ENCODE measurements around the gene CPTP.
A peak's percentile ranks its signal among the peaks of the same experiment; 100 is the strongest.

DNA sequence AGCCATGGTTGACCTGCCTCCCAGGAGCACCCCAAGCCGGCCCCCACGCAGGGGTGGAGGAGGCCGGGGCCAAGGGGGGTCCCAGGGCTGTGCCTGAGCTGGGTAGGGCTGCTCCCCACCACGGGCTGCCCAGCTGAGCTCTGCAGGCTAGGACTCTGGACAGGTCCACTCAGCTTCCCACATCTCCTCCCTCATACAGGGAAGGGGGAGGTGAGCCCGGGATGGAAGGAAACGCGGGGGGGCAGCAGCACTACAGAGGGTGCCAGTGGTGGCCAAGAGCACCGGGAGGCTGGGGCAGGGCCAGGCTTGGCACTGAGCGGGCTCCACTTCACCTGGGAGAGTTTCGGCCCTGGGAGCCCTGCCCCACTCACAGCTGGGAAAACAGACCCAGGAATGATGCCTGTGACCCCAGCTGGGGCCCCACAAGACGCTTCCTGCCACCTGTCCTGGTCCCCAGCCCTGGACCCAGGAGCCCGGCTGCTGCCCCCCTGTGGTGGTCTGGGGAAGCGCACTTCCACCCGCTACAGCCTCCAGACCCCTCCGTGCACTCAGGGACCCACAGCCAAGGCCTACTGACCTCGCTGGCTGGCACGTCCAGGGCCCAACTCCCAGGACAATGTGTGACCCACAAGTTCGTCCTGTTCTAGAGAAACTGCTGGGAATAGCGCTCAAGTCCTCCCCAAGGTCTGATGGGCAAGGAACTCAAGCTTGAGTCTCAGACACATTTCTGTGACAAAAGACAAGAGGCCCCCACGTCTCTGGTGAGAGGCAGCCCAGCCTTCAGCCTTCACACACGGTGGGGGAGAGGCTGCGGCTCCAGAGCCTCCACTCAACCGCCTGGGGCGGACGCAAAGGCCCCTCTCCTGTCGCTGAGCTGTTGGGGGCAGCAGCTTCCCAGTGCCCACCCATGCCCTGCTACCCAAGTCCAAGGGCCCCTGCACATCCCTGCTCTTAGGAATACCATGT is 47.4 kb downstream of the CPTP start:
- TF ChIP-seq ETV6 (conservative IDR thresholded peaks at IDR 0.05 in 1 of 2, IDR thresholded peaks at IDR 0.05 in 1 of 2; ENCODE audit: borderline replicate concordance in 1 of 2, low read depth in 1 of 2), result no peak
- TF ChIP-seq NFYB (IDR thresholded peaks at IDR 0.05; ENCODE audit: insufficient read depth, low read depth, low read length), result no peak
- TF ChIP-seq RCOR1 (conservative IDR thresholded peaks at IDR 0.05; ENCODE audit: low read depth, low read length), result no peak
- no peak for TF ChIP-seq ASH2L (IDR thresholded peaks at IDR 0.05; ENCODE audit: borderline replicate concordance, low read depth)
- TF ChIP-seq JUND (IDR thresholded peaks at IDR 0.05; ENCODE audit: low read depth, low read length), result no peak
- TF ChIP-seq, protein P1, sequence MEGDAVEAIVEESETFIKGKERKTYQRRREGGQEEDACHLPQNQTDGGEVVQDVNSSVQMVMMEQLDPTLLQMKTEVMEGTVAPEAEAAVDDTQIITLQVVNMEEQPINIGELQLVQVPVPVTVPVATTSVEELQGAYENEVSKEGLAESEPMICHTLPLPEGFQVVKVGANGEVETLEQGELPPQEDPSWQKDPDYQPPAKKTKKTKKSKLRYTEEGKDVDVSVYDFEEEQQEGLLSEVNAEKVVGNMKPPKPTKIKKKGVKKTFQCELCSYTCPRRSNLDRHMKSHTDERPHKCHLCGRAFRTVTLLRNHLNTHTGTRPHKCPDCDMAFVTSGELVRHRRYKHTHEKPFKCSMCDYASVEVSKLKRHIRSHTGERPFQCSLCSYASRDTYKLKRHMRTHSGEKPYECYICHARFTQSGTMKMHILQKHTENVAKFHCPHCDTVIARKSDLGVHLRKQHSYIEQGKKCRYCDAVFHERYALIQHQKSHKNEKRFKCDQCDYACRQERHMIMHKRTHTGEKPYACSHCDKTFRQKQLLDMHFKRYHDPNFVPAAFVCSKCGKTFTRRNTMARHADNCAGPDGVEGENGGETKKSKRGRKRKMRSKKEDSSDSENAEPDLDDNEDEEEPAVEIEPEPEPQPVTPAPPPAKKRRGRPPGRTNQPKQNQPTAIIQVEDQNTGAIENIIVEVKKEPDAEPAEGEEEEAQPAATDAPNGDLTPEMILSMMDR (IDR thresholded peaks at IDR 0.05 in 2 of 3, conservative IDR thresholded peaks at IDR 0.05 in 1 of 3; ENCODE audit: control insufficient read depth in 2 of 3, extremely low read depth in 1 of 3, insufficient read depth in 1 of 3, low read depth in 3 of 3, low read length in 3 of 3), result peak; percentile 79 to 95 (median 93)
- TF ChIP-seq JUNB (IDR thresholded peaks at IDR 0.05), result no peak
- no peak for TF ChIP-seq RBBP5 (conservative IDR thresholded peaks at IDR 0.05)
- no peak for TF ChIP-seq ZNF384 (IDR thresholded peaks at IDR 0.05; ENCODE audit: borderline replicate concordance, low read depth, low read length)
- TF ChIP-seq ESRRA (IDR thresholded peaks at IDR 0.05; ENCODE audit: low read length), result no peak

All from GM12878 (cell line).